Gastrocnemius medialis (tissue), 4 donors: Measurements from ENCODE around the gene RPL39L. TPM values are rescaled to one million over a fixed set of nuclear protein-coding genes. Genes with fewer than 3 reads are reported as not detected.

Source experiments
- ATAC-seq, 2 donors: fragments of 150-250 bp; one replicate each; pipeline ENCODE4 v1.9.1; 2016
- DNase-seq, 2 donors: peaks; one replicate each; pipeline ENCODE4 v3.0.0-alpha.2; 2019
- H3K27ac ChIP-seq, 4 donors: fragments of 200-600 bp; sonication (generic); 1 replicate in 1 of 4; 2 replicates in 3 of 4; pipeline ENCODE4 v1.5.1; 2016 to 2018; ENCODE audit warnings: mild to moderate bottlenecking in 2 of 4, moderate library complexity in 1 of 4
- H3K27me3 ChIP-seq, 3 donors: fragments of 200-600 bp; sonication (generic) in 2 of 3; 1 replicate in 1 of 3; 2 replicates in 2 of 3; pipeline versions ENCODE4 v1.5.1 to v1.6.0; 2016 to 2019; ENCODE audit warnings: mild to moderate bottlenecking in 1 of 3, moderate library complexity in 1 of 3
- H3K36me3 ChIP-seq, 2 donors: fragments of 200-600 bp; sonication (generic) in 1 of 2; one replicate each; pipeline ENCODE4 v1.5.1; 2017 to 2018
- H3K4me1 ChIP-seq, 2 donors: fragments of 200-600 bp; sonication (generic) in 1 of 2; one replicate each; pipeline ENCODE4 v1.5.1; 2016 to 2017; ENCODE audit warnings: mild to moderate bottlenecking in 2 of 2
- H3K4me3 ChIP-seq, 4 donors: fragments of 200-600 bp; sonication (generic) in 3 of 4; 1 replicate in 1 of 4; 2 replicates in 3 of 4; pipeline ENCODE4 v1.5.1; 2016 to 2019; ENCODE audit warnings: mild to moderate bottlenecking in 2 of 4
- H3K9me3 ChIP-seq, 3 donors: fragments of 200-600 bp; sonication (generic) in 2 of 3; 1 replicate in 1 of 3; 2 replicates in 2 of 3; pipeline ENCODE4 v1.5.1; 2016 to 2019
- POLR2A ChIP-seq, 2 donors: fragments of 450-650 bp; IDR thresholded peaks; one replicate each; pipeline ENCODE4 v1.6.1; 2017; ENCODE audit warnings: antibody characterized with exemption in 2 of 2, mild to moderate bottlenecking in 2 of 2, moderate library complexity in 2 of 2
- in situ Hi-C, 4 donors: fragments of 200-750 bp; cut with MboI; loops; one replicate each; pipeline versions ENCODE4 v1.15.0 to v1.8.0; 2017; ENCODE audit warnings: low sequenced_read_pairs in 4 of 4
- intact Hi-C: fragments of 100-400 bp; cut with DNase I; formaldehyde crosslinking; loops from one replicate; pipeline ENCODE4 v1.15.1; 2023; ENCODE audit warnings: low total_unique reads
- total RNA-seq, 4 donors: library from RNA; depleted of rRNA; stranded (reverse); fragments of >200 nt; gene quantifications; one replicate each; pipeline versions ENCODE4 v1.1.0 to v1.2.3, GENCODE V29; 2016
- TF ChIP-seq, protein P1 (sequence below), 5 experiments: fragments of 450-650 bp in 3 of 5; fragments of 200-600 bp in 2 of 5; sonication (generic) in 2 of 5; IDR thresholded peaks in 4 of 5; conservative IDR thresholded peaks in 1 of 5; 1 replicate in 4 of 5; 2 replicates in 1 of 5; pipeline ENCODE4 v1.5.1; 2016 to 2019; ENCODE audit warnings: antibody characterized with exemption in 5 of 5, mild to moderate bottlenecking in 3 of 5, moderate library complexity in 3 of 5

RPL39L gene
- total RNA-seq, 4 donors from 2014 or later = 0.71 to 1.6 TPM; not detected in 2

DNA sequence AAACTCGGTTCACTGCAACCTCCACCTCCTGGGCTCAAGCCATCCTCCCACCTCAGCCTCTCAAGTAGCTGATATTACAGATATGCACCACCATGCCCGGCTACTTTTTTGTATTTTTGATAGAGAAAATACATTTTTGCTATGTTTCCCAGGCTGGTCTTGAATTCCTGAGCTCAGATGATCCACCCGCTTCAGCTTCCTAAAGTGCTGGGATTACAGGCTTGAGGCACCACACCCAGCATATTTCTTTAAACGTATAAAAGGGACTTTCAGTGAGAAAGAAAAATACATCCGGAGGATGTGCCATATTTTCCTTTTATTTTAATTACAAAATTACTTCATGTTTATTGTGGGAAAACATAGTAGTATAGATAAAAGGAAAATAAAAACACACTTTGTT, 55.2 kb downstream of the RPL39L start:
- Histone ChIP-seq H3K36me3 (no peaks in the 10 kb centered on the region), H3K27ac (no peak overlapping the region), H3K4me1 (no peaks in the 10 kb centered on the region), H3K27me3 (no peaks in the 10 kb centered on the region), H3K4me3 (no peak overlapping the region), H3K9me3 (peaks cover 0 to 4% (median 0%) of the 10 kb centered on the region in 3 donors)
- in situ Hi-C loops (no loop called here), intact Hi-C loops (no loop called here)
- no peak for ATAC-seq
- DNase-seq = no peak
- no peak for TF ChIP-seq POLR2A (IDR thresholded peaks at IDR 0.05)
- TF ChIP-seq, protein P1, sequence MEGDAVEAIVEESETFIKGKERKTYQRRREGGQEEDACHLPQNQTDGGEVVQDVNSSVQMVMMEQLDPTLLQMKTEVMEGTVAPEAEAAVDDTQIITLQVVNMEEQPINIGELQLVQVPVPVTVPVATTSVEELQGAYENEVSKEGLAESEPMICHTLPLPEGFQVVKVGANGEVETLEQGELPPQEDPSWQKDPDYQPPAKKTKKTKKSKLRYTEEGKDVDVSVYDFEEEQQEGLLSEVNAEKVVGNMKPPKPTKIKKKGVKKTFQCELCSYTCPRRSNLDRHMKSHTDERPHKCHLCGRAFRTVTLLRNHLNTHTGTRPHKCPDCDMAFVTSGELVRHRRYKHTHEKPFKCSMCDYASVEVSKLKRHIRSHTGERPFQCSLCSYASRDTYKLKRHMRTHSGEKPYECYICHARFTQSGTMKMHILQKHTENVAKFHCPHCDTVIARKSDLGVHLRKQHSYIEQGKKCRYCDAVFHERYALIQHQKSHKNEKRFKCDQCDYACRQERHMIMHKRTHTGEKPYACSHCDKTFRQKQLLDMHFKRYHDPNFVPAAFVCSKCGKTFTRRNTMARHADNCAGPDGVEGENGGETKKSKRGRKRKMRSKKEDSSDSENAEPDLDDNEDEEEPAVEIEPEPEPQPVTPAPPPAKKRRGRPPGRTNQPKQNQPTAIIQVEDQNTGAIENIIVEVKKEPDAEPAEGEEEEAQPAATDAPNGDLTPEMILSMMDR (IDR thresholded peaks at IDR 0.05 in 4 of 5, conservative IDR thresholded peaks at IDR 0.05 in 1 of 5) = no peak

DNA sequence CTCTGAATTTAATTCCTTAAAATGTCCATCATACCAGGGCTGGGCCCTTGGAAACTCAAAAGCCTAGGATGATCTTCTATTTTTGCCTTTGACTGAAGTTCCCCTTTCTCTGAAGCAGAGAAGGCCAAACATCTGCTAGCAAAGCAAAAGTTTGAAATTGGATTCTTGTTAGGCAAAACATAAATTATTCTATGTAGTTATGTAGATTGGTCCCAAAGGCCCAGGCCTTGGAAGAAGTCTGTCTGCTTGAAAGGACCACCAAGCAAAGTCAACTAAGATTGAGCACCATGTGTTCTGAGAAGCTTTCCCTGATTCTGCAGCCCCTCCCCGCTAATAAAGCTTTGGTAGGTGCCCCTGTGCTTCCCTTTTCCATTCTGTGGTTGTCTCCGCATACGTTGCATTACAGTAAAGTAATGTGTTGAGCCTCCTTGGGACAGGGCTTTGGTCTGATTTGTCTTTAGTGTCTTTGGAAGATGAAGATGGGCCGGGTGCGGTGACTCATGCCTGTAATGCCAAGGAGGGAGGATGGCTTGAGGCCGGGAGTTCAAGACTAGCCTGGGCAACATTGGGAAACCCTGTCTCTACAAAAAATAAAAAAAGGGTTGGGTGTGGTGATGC, 56.4 kb downstream of the RPL39L start:
- no peak for ATAC-seq

DNA sequence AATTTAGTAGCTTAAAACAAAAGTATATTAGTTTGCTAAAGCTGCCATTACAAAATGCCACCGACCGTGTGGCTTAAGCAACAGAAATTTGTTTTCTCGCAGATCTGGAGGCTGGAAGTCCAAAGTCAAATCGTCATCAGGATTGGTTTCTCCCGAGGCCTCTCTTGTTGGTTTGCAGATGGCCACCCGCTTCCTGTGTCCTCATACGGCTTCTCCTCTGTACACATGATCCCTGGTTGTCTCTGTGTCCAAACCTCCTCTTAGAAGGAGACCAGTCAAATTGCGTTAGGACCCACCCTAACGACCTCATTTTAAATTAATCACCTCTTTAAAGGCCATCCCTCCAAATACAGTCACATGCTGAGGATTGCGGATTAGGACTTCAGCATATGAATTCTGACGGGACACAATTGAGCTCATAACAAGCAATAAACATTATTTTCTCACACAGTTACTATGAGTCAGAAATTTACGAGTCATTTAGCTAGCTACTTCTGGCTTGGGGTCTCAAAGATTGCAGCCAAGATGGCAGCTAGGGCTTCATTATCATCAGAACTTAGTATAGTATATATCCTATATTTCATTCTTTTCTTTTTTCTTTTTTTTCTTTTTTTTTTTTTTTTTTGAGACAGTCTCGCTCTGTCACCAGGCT, 58.4 kb downstream of the RPL39L start:
- DNase-seq = no peak
- no peak overlapping the region for H3K27ac ChIP-seq
- no peak for TF ChIP-seq POLR2A (IDR thresholded peaks at IDR 0.05)
- TF ChIP-seq, protein P1 (IDR thresholded peaks at IDR 0.05 in 4 of 5, conservative IDR thresholded peaks at IDR 0.05 in 1 of 5) = no peak
- in situ Hi-C loops (no loop called here), intact Hi-C loops (no loop called here)
- H3K4me1 ChIP-seq = no peaks in the 10 kb centered on the region
- no peaks in the 10 kb centered on the region for H3K9me3 ChIP-seq
- H3K36me3 ChIP-seq = peaks cover 0 to 13% of the 10 kb centered on the region in 2 donors
- no peaks in the 10 kb centered on the region for H3K27me3 ChIP-seq
- no peak for ATAC-seq
- no peak overlapping the region for H3K4me3 ChIP-seq

More for the DNA sequence above, 56.4 kb downstream of the RPL39L start:
- no peaks in the 10 kb centered on the region for H3K27me3 ChIP-seq
- H3K4me1 ChIP-seq = no peaks in the 10 kb centered on the region
- H3K27ac ChIP-seq = no peak overlapping the region
- peaks cover 0 to under 1% (median 0%) of the 10 kb centered on the region in 3 donors for H3K9me3 ChIP-seq
- H3K36me3 ChIP-seq = no peaks in the 10 kb centered on the region
- no peak for TF ChIP-seq POLR2A (IDR thresholded peaks at IDR 0.05)
- in situ Hi-C loops (no loop called here), intact Hi-C loops (no loop called here)
- DNase-seq = no peak
- no peak overlapping the region for H3K4me3 ChIP-seq

DNA sequence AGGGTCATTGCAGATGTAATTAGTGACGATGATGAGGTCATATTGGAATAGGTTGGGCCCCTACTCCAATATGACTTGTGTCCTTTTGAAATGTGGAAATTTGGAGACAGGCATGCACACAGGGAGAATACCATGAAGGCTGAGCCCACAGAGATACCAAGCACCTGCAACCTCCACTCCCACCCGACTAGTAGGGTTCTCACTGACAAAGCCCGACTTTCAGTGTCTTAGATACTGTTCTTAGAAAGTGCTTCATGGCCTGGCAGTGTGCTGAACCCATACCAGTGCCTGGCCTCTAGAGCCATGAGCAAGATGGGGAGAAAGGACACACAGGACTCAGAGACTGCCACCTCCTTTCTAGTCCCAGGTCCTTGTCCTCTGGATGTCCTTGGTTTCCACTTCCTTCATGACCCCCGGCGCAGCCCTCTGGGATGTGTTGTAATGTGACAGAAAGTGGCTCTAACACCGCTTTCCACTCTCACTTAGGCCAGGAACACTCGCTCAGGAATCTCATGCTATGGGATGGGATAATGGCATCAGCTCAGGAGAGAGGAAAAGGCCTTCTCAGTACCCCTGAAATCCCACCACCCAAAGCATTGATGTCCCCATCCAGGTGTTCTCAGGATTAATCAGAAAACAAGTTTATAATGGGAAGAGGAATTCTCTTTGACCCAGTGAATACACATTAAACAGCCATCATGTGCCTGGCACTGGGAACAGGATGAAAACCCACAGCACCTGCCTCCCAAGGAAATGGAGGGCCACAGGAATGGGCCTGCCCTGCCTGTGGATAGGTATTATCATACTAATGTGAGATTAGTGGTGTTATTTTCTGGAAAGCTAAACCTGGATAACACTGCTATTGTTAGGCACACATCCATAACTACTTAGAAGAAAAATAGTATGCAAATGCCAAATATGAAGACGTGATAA, 59.9 kb downstream of the RPL39L start:
- Histone ChIP-seq H3K36me3 (peaks cover 0 to 22% of the 10 kb centered on the region in 2 donors), H3K27ac (no peak overlapping the region), H3K27me3 (no peaks in the 10 kb centered on the region), H3K9me3 (no peaks in the 10 kb centered on the region), H3K4me3 (no peak overlapping the region), H3K4me1 (no peaks in the 10 kb centered on the region)
- ATAC-seq (no peak), DNase-seq (no peak)
- TF ChIP-seq, protein P1 (IDR thresholded peaks at IDR 0.05 in 4 of 5, conservative IDR thresholded peaks at IDR 0.05 in 1 of 5) = no peak
- no peak for TF ChIP-seq POLR2A (IDR thresholded peaks at IDR 0.05)
- in situ Hi-C loops (no loop called here), intact Hi-C loops (no loop called here)

DNA sequence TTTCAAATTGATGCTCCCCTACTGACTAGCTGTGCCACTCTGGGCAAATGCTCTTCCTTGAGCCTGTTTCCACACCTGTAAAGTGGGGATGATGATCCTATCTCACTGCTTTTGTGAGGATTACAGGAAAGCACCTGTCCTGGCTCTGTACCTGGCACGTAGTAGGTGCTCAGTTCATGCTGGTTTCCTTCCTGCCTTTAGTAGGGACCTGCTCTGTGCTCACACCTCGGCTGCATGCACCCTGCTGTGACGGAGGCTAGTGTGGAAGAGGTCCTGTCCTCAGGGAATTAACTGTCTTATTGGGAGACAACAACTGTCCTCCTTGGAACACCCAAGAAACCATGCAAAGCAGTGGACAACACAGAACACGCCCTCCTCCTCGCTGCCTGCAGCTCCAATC, 61.8 kb downstream of the RPL39L start:
- ATAC-seq (no peak), DNase-seq (no peak)
- intact Hi-C loops = no loop called here
- Histone ChIP-seq H3K27ac (no peak overlapping the region), H3K4me3 (no peak overlapping the region), H3K4me1 (no peaks in the 10 kb centered on the region), H3K9me3 (no peaks in the 10 kb centered on the region), H3K36me3 (peaks cover 0 to 37% of the 10 kb centered on the region in 2 donors), H3K27me3 (no peaks in the 10 kb centered on the region)
- no peak for TF ChIP-seq POLR2A (IDR thresholded peaks at IDR 0.05)
- TF ChIP-seq, protein P1 (IDR thresholded peaks at IDR 0.05 in 4 of 5, conservative IDR thresholded peaks at IDR 0.05 in 1 of 5) = no peak
- in situ Hi-C loops = no loop called here
